ENCODE results near the gene PGK1. TPM values are rescaled to one million over a fixed set of nuclear protein-coding genes. Genes with fewer than 3 reads are reported as not detected.
A peak's percentile ranks its signal among the peaks of the same experiment; 100 is the strongest.

The PGK1 gene
- total RNA-seq, 1 donor from 2014 or later: 606 TPM

DNA sequence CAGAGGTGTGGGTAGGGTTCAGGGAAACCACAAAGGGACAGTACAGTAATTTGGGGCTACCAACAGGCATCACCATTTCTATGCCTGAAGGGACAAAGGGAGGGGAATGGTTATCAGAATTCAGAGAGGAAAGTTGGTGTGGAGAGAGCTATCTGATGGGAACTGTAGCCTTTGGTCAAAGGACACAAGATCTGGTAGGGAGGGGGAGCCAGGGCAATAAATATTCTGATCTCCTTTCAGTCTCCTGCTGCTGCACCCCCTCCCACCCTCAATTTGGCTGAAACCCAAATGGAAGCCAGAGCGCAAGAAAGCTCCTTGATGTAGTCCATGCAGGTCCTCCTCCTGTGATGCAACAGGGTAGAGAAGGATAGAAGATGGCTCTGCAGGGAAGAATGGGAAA is 14.6 kb downstream of the PGK1 start:
- no peak for DNase-seq (ENCODE audit: low read depth)
- Mint-ChIP-seq H3K36me3 (ENCODE audit: low read depth, unreplicated experiment) (peaks cover 7% of the 10 kb centered on the region), H3K4me1 (ENCODE audit: low read depth, unreplicated experiment) (peaks cover 12% of the 10 kb centered on the region), H3K9me3 (ENCODE audit: unreplicated experiment) (no peaks in the 10 kb centered on the region), H3K4me3 (ENCODE audit: unreplicated experiment) (no peak overlapping the region), H3K27ac (ENCODE audit: unreplicated experiment) (no peak overlapping the region), H3K27me3 (ENCODE audit: low read depth, unreplicated experiment) (no peaks in the 10 kb centered on the region)
- H3K27ac ChIP-seq (ENCODE audit: low read depth, low read length): no peak overlapping the region
- H3K36me3 ChIP-seq (ENCODE audit: insufficient read depth, low read length): peaks cover 37% of the 10 kb centered on the region
- no peaks in the 10 kb centered on the region for H3K9me3 ChIP-seq (ENCODE audit: insufficient read depth, low read depth, low read length)
- no peak overlapping the region for H2AFZ ChIP-seq (ENCODE audit: low read depth, low read length)
- H3K79me2 ChIP-seq (ENCODE audit: insufficient read depth, low read length): peaks cover 38% of the 10 kb centered on the region
- peaks cover 49% of the 10 kb centered on the region for H4K20me1 ChIP-seq (ENCODE audit: insufficient read depth, low read length)
- H3K4me2 ChIP-seq (ENCODE audit: low read length): no peak overlapping the region
- FAIRE-seq: no peak
- no peaks in the 10 kb centered on the region for H3K27me3 ChIP-seq (ENCODE audit: insufficient read depth, low read length)
- peaks cover 9% of the 10 kb centered on the region for H3K4me1 ChIP-seq (ENCODE audit: insufficient read depth, low read length)
- H3K4me3 ChIP-seq (ENCODE audit: insufficient read depth, low read depth, low read length): no peak overlapping the region
- TF ChIP-seq EZH2 (IDR thresholded peaks at IDR 0.05; ENCODE audit: insufficient read depth, low read length): no peak
- TF ChIP-seq, protein P1, sequence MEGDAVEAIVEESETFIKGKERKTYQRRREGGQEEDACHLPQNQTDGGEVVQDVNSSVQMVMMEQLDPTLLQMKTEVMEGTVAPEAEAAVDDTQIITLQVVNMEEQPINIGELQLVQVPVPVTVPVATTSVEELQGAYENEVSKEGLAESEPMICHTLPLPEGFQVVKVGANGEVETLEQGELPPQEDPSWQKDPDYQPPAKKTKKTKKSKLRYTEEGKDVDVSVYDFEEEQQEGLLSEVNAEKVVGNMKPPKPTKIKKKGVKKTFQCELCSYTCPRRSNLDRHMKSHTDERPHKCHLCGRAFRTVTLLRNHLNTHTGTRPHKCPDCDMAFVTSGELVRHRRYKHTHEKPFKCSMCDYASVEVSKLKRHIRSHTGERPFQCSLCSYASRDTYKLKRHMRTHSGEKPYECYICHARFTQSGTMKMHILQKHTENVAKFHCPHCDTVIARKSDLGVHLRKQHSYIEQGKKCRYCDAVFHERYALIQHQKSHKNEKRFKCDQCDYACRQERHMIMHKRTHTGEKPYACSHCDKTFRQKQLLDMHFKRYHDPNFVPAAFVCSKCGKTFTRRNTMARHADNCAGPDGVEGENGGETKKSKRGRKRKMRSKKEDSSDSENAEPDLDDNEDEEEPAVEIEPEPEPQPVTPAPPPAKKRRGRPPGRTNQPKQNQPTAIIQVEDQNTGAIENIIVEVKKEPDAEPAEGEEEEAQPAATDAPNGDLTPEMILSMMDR (IDR thresholded peaks at IDR 0.05; ENCODE audit: insufficient read depth, low read depth, low read length): no peak
- H3K9ac ChIP-seq (ENCODE audit: low read length): no peak overlapping the region

DNA sequence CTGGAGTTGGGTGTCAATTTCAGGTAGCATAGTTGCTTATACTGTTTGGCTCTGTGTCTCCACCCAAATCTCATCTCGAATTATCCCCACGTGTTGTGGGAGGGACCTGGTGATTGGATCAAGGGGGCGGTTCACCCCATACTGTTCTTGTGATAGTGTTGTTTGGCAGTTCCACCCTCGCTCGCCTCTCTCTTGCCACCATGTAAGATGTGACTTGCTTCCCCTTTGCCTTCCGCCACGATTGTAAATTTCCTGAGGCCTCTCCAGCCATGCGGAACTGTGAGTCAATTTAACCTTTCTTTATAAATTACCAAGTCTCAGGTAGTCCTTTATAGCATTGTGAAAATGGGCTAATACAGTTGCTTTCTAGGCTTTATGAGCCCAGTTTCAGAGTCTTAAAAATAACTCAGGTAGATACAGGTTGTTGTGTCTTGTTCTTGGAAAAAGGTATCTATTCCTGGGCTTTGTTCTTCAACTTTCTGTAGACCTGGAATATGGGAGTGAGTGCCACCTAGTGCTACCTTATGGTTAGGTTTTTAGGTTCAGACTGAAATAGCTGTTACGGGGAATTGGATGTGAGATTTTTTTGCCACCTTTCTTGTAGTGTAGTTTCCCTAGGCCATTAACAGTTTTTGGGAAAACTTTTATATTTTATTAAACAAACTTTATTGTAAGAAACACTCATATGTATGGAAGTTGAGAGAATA is 15.6 kb downstream of the PGK1 start:
- Histone ChIP-seq H4K20me1 (ENCODE audit: insufficient read depth, low read length) (peaks cover 47% of the 10 kb centered on the region), H2AFZ (ENCODE audit: low read depth, low read length) (no peak overlapping the region), H3K36me3 (ENCODE audit: insufficient read depth, low read length) (peaks cover 35% of the 10 kb centered on the region), H3K4me1 (ENCODE audit: insufficient read depth, low read length) (peaks cover 9% of the 10 kb centered on the region), H3K79me2 (ENCODE audit: insufficient read depth, low read length) (peaks cover 34% of the 10 kb centered on the region), H3K4me2 (ENCODE audit: low read length) (no peak overlapping the region), H3K27ac (ENCODE audit: low read depth, low read length) (no peak overlapping the region), H3K9me3 (ENCODE audit: insufficient read depth, low read depth, low read length) (no peaks in the 10 kb centered on the region), H3K4me3 (ENCODE audit: insufficient read depth, low read depth, low read length) (no peak overlapping the region), H3K9ac (ENCODE audit: low read length) (no peak overlapping the region), H3K27me3 (ENCODE audit: insufficient read depth, low read length) (no peaks in the 10 kb centered on the region)
- Mint-ChIP-seq H3K27me3 (ENCODE audit: low read depth, unreplicated experiment) (no peaks in the 10 kb centered on the region), H3K36me3 (ENCODE audit: low read depth, unreplicated experiment) (peaks cover 10% of the 10 kb centered on the region), H3K27ac (ENCODE audit: unreplicated experiment) (peak overlapping the region; percentile 26), H3K9me3 (ENCODE audit: unreplicated experiment) (no peaks in the 10 kb centered on the region), H3K4me1 (ENCODE audit: low read depth, unreplicated experiment) (peaks cover 10% of the 10 kb centered on the region), H3K4me3 (ENCODE audit: unreplicated experiment) (no peak overlapping the region)
- DNase-seq (ENCODE audit: low read depth): no peak
- TF ChIP-seq, protein P1 (IDR thresholded peaks at IDR 0.05; ENCODE audit: insufficient read depth, low read depth, low read length): peak; percentile 10
- TF ChIP-seq EZH2 (IDR thresholded peaks at IDR 0.05; ENCODE audit: insufficient read depth, low read length): no peak
- peak; percentile 93 for FAIRE-seq

DNA sequence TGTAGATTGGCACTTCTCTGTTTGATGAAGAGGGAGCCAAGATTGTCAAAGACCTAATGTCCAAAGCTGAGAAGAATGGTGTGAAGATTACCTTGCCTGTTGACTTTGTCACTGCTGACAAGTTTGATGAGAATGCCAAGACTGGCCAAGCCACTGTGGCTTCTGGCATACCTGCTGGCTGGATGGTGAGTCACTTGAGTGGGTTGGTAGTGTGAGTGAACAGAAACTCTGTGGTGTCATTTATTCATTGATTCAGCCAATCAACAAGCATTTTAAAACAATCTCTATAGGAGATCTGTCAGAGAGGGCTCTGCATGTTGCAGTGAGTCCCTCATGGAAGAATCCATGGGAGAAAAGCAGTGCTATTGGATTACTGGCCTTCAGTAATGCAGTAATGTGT is 19.1 kb downstream of the PGK1 start:
- Histone ChIP-seq H3K4me2 (ENCODE audit: low read length) (no peak overlapping the region), H3K4me1 (ENCODE audit: insufficient read depth, low read length) (peaks cover 9% of the 10 kb centered on the region), H3K27me3 (ENCODE audit: insufficient read depth, low read length) (no peaks in the 10 kb centered on the region), H4K20me1 (ENCODE audit: insufficient read depth, low read length) (peaks cover 32% of the 10 kb centered on the region), H3K27ac (ENCODE audit: low read depth, low read length) (peak overlapping the region; percentile 6), H3K9me3 (ENCODE audit: insufficient read depth, low read depth, low read length) (no peaks in the 10 kb centered on the region), H2AFZ (ENCODE audit: low read depth, low read length) (no peak overlapping the region), H3K36me3 (ENCODE audit: insufficient read depth, low read length) (peaks cover 35% of the 10 kb centered on the region), H3K4me3 (ENCODE audit: insufficient read depth, low read depth, low read length) (no peak overlapping the region), H3K9ac (ENCODE audit: low read length) (no peak overlapping the region), H3K79me2 (ENCODE audit: insufficient read depth, low read length) (peaks cover 19% of the 10 kb centered on the region)
- FAIRE-seq (peak; percentile 97), DNase-seq (ENCODE audit: low read depth) (peak; percentile 64)
- no peaks in the 10 kb centered on the region for H3K27me3 Mint-ChIP-seq (ENCODE audit: low read depth, unreplicated experiment)
- no peaks in the 10 kb centered on the region for H3K9me3 Mint-ChIP-seq (ENCODE audit: unreplicated experiment)
- H3K36me3 Mint-ChIP-seq (ENCODE audit: low read depth, unreplicated experiment): peaks cover 4% of the 10 kb centered on the region
- H3K27ac Mint-ChIP-seq (ENCODE audit: unreplicated experiment): peak overlapping the region; percentile 51
- TF ChIP-seq, protein P1 (IDR thresholded peaks at IDR 0.05; ENCODE audit: insufficient read depth, low read depth, low read length): no peak
- no peak for TF ChIP-seq EZH2 (IDR thresholded peaks at IDR 0.05; ENCODE audit: insufficient read depth, low read length)
- peaks cover 6% of the 10 kb centered on the region for H3K4me1 Mint-ChIP-seq (ENCODE audit: low read depth, unreplicated experiment)
- H3K4me3 Mint-ChIP-seq (ENCODE audit: unreplicated experiment): peak overlapping the region; percentile 6
